Breast epithelium (tissue), 4 donors: ENCODE measurements around the gene TMEM204. TPM values are rescaled to one million over a fixed set of nuclear protein-coding genes. Genes with fewer than 3 reads are reported as not detected.

Experiments
- DNase-seq, 2 donors: peaks; one replicate each; pipeline ENCODE4 v3.0.0-alpha.2; 2019; ENCODE audit warnings: low spot score in 2 of 2
- H3K27ac ChIP-seq, 2 donors: fragments of 200-600 bp; sonication (generic) in 1 of 2; one replicate each; pipeline ENCODE4 v1.5.1; 2016 to 2019; ENCODE audit warnings: mild to moderate bottlenecking in 1 of 2
- H3K27me3 ChIP-seq, 2 donors: fragments of 200-600 bp; sonication (generic) in 1 of 2; one replicate each; pipeline versions ENCODE4 v1.5.1 to v1.6.0; 2017 to 2019; ENCODE audit warnings: control low read depth in 1 of 2, mild to moderate bottlenecking in 1 of 2
- H3K36me3 ChIP-seq: fragments of 200-600 bp; one replicate; pipeline ENCODE4 v1.5.1; 2019
- H3K4me1 ChIP-seq, 2 donors: fragments of 200-600 bp; sonication (generic); one replicate each; pipeline ENCODE4 v1.5.1; 2016 to 2019; ENCODE audit warnings: control low read depth in 1 of 2
- H3K4me3 ChIP-seq, 3 donors: fragments of 200-600 bp; sonication (generic); 1 replicate in 2 of 3; 2 replicates in 1 of 3; pipeline ENCODE4 v1.5.1; 2016 to 2019; ENCODE audit warnings: mild to moderate bottlenecking in 3 of 3, moderate library complexity in 2 of 3
- H3K9me3 ChIP-seq, 2 donors: fragments of 200-600 bp; sonication (generic) in 1 of 2; one replicate each; pipeline ENCODE4 v1.5.1; 2016 to 2019; ENCODE audit warnings: control low read depth in 1 of 2
- POLR2A ChIP-seq: fragments of 450-650 bp; IDR thresholded peaks from one replicate; pipeline ENCODE4 v1.6.1; 2016; ENCODE audit warnings: antibody characterized with exemption, mild to moderate bottlenecking, moderate library complexity
- POLR2AphosphoS5 ChIP-seq, 3 donors: sonication (generic); formaldehyde crosslinking; IDR thresholded peaks; one replicate each; pipeline ENCODE4 v1.6.1; 2017; ENCODE audit warnings: antibody characterized with exemption in 3 of 3
- intact Hi-C: fragments of 100-400 bp; cut with DNase I; formaldehyde crosslinking; loops from one replicate; pipeline ENCODE4 v1.15.1; 2023; ENCODE audit warnings: low total_unique reads
- total RNA-seq, 3 donors: library from RNA; depleted of rRNA; stranded (reverse); fragments of >200 nt; gene quantifications; one replicate each; pipeline ENCODE4 v1.1.0, GENCODE V29; 2016
- TF ChIP-seq, protein P1 (sequence below), 3 donors: fragments of 450-650 bp; IDR thresholded peaks; one replicate each; pipeline ENCODE4 v1.5.1; 2016 to 2017; ENCODE audit warnings: antibody characterized with exemption in 3 of 3, mild to moderate bottlenecking in 3 of 3, moderate library complexity in 3 of 3

Gene TMEM204
- total RNA-seq, 3 donors from 2014 or later, result 27.8 to 37.0 (median 34.1) TPM

DNA sequence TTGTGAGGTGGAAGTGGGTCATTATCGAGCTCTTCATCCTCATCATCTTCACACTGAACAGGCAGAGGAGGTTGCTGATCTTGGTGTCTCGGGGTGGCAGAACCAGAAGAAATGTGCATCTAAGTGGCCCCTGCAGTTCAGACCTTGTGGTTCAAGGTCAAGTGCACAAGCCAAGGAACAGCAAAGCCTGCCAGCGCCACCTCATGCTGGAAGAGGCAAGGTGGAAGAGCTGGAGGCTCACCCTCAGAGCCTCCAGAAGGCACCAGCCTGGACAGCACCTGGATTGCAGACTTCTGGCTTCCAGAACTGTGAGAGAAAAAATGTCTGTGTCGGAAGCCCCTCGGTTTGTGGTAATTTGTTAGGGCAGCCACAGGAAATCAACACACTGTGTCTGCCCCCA, 45.7 kb downstream of the TMEM204 start:
- TF ChIP-seq POLR2AphosphoS5 (IDR thresholded peaks at IDR 0.05) (no peak), POLR2A (no peak)
- TF ChIP-seq, protein P1, sequence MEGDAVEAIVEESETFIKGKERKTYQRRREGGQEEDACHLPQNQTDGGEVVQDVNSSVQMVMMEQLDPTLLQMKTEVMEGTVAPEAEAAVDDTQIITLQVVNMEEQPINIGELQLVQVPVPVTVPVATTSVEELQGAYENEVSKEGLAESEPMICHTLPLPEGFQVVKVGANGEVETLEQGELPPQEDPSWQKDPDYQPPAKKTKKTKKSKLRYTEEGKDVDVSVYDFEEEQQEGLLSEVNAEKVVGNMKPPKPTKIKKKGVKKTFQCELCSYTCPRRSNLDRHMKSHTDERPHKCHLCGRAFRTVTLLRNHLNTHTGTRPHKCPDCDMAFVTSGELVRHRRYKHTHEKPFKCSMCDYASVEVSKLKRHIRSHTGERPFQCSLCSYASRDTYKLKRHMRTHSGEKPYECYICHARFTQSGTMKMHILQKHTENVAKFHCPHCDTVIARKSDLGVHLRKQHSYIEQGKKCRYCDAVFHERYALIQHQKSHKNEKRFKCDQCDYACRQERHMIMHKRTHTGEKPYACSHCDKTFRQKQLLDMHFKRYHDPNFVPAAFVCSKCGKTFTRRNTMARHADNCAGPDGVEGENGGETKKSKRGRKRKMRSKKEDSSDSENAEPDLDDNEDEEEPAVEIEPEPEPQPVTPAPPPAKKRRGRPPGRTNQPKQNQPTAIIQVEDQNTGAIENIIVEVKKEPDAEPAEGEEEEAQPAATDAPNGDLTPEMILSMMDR (IDR thresholded peaks at IDR 0.05), result no peak
- Histone ChIP-seq H3K27me3 (no peaks in the 10 kb centered on the region), H3K4me3 (no peak overlapping the region), H3K36me3 (no peaks in the 10 kb centered on the region), H3K9me3 (no peaks in the 10 kb centered on the region), H3K4me1 (no peaks in the 10 kb centered on the region), H3K27ac (no peak overlapping the region)
- intact Hi-C loops, result no loop called here
- DNase-seq, result no peak

DNA sequence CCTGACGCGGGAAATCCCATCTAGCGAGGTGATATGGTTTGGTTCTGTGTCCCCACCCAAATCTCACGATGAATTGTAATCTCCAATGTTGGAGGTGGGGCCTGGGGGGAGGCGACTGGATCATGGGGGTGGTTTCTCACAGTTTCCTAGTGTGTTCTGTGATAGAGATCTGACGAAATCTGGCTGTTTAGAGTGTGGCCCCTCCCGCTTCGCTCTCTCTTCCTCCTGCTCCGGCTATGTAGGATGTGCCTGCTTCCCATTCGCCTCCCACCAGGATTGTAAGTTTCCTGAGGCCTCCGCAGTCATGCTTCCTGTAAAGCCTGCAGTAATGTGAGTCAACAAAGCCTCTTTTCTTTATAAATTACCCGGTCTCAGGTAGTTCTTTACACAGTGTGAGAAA, 46.8 kb downstream of the TMEM204 start:
- Histone ChIP-seq H3K27me3 (no peaks in the 10 kb centered on the region), H3K36me3 (no peaks in the 10 kb centered on the region), H3K4me3 (no peak overlapping the region), H3K9me3 (no peaks in the 10 kb centered on the region), H3K27ac (no peak overlapping the region), H3K4me1 (no peaks in the 10 kb centered on the region)
- intact Hi-C loops, result no loop called here
- no peak for DNase-seq
- no peak for TF ChIP-seq POLR2AphosphoS5 (IDR thresholded peaks at IDR 0.05)
- TF ChIP-seq, protein P1 (IDR thresholded peaks at IDR 0.05), result no peak
- no peak for TF ChIP-seq POLR2A

DNA sequence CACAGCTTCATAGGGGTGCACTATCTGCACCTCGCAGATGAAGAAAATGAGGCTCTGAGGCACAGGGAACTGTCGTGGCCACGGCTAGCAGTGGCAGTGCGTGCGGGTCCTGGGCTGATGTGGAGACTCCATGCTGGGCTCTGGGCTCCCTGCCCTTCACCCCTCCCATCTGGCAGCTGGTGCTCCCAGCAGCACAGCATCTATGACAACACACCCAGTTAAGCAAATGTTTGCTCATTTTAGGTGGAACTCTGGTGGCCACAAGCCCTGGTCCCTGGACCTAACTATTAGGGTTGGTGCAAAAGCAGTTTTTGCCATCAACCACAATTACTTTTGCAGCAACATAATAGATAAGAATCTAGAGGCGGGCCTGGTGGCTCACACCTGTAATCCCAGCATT, 47.5 kb downstream of the TMEM204 start:
- H3K36me3 ChIP-seq, result no peaks in the 10 kb centered on the region
- H3K27ac ChIP-seq, result no peak overlapping the region
- DNase-seq, result no peak
- intact Hi-C loops, result no loop called here
- H3K4me3 ChIP-seq, result no peak overlapping the region
- H3K9me3 ChIP-seq, result no peaks in the 10 kb centered on the region
- no peaks in the 10 kb centered on the region for H3K4me1 ChIP-seq
- no peaks in the 10 kb centered on the region for H3K27me3 ChIP-seq
- TF ChIP-seq, protein P1 (IDR thresholded peaks at IDR 0.05), result no peak
- no peak for TF ChIP-seq POLR2A
- no peak for TF ChIP-seq POLR2AphosphoS5 (IDR thresholded peaks at IDR 0.05)

DNA sequence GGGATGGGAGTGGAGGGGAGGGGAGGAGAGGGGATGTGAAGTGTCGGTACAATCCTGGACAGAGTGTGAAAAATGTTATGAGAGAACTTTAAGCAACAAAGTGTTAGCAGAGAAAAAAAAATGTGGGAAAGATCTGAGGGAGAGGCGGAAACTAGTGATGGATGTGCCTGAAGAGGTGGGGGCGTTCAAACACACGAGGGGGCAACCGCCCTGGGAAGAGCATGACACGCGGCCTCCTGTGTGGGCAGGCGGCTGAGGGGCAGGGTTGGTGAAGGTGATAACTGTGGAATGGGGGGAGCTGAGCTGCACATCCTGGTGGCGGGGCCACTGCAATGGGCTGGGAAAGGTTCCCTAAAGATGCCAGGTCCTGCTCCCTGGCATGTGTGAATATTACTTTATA, 48.3 kb downstream of the TMEM204 start:
- no peaks in the 10 kb centered on the region for H3K4me1 ChIP-seq
- intact Hi-C loops, result no loop called here
- no peaks in the 10 kb centered on the region for H3K9me3 ChIP-seq
- no peak for TF ChIP-seq POLR2AphosphoS5 (IDR thresholded peaks at IDR 0.05)
- TF ChIP-seq, protein P1 (IDR thresholded peaks at IDR 0.05), result no peak
- no peak for DNase-seq
- H3K36me3 ChIP-seq, result no peaks in the 10 kb centered on the region
- H3K27me3 ChIP-seq, result no peaks in the 10 kb centered on the region
- H3K4me3 ChIP-seq, result no peak overlapping the region
- H3K27ac ChIP-seq, result no peak overlapping the region

DNA sequence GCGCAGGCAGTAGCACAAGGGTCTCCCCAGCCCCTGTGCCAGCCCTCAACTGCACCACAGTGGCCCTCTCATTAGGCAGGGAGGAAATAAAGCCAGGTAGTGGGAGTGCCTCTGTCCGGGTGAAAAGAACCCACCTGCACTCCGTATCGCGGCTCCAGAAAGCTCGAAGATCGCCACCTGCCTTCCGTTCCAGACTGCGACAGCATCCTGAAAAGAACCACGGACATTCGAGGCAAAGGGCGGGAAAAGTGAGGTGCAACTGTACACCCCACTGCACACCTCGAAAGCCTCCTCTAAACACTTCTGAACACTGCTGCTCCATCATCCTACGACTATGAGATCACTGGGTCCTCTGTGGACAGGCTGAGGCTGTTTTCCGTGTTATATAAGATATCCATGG, 49.7 kb downstream of the TMEM204 start:
- no peak for DNase-seq
- no peak overlapping the region for H3K4me3 ChIP-seq
- intact Hi-C loops, result no loop called here
- H3K27me3 ChIP-seq, result no peaks in the 10 kb centered on the region
- no peaks in the 10 kb centered on the region for H3K4me1 ChIP-seq
- no peaks in the 10 kb centered on the region for H3K9me3 ChIP-seq
- TF ChIP-seq POLR2AphosphoS5 (IDR thresholded peaks at IDR 0.05) (no peak), POLR2A (no peak)
- TF ChIP-seq, protein P1 (IDR thresholded peaks at IDR 0.05), result no peak
- no peak overlapping the region for H3K27ac ChIP-seq
- no peaks in the 10 kb centered on the region for H3K36me3 ChIP-seq
